CD14-positive monocyte (primary cell): Measurements from ENCODE around the gene PRODH2. TPM values are rescaled to one million over a fixed set of nuclear protein-coding genes. Genes with fewer than 3 reads are reported as not detected.
A peak's percentile ranks its signal among the peaks of the same experiment; 100 is the strongest.

Source experiments
- DNase-seq, 3 donors: peaks; one replicate each; pipeline ENCODE4 v3.0.0-alpha.2; 2011 to 2022
- H2AFZ ChIP-seq: 2 replicates; pipeline ENCODE4 v1.6.0; 2012; ENCODE audit warnings: mild to moderate bottlenecking, low read depth, low read length, inconsistent platforms; ENCODE audit not compliant: insufficient read depth, poor library complexity, severe bottlenecking
- H3K27ac ChIP-seq, 2 donors: 1 replicate in 1 of 2; 2 replicates in 1 of 2; pipeline ENCODE4 v1.5.1; 2012 to 2013; ENCODE audit warnings: low read length in 2 of 2, control low read depth in 1 of 2, inconsistent platforms in 1 of 2, low read depth in 1 of 2, mild to moderate bottlenecking in 1 of 2
- H3K27me3 ChIP-seq, 2 donors: one replicate each; pipeline versions ENCODE4 v1.6.0 to v1.6.1; 2011 to 2013; ENCODE audit warnings: low read length in 2 of 2; ENCODE audit not compliant: control insufficient read depth in 2 of 2, insufficient read depth in 2 of 2
- H3K36me3 ChIP-seq, 2 donors: replicated peaks in 1 of 2; 1 replicate in 1 of 2; 2 replicates in 1 of 2; pipeline versions ENCODE4 v1.5.1 to v1.6.1; 2012 to 2013; ENCODE audit warnings: low read length in 2 of 2, control low read depth in 1 of 2, inconsistent platforms in 1 of 2, mild to moderate bottlenecking in 1 of 2; ENCODE audit not compliant: insufficient read depth in 2 of 2, control insufficient read depth in 1 of 2
- H3K4me1 ChIP-seq, 2 donors: 1 replicate in 1 of 2; 2 replicates in 1 of 2; pipeline versions ENCODE4 v1.5.1 to v1.6.1; 2012 to 2013; ENCODE audit warnings: low read length in 2 of 2, control low read depth in 1 of 2, inconsistent platforms in 1 of 2, mild to moderate bottlenecking in 1 of 2, moderate library complexity in 1 of 2; ENCODE audit not compliant: insufficient read depth in 2 of 2, control insufficient read depth in 1 of 2
- H3K4me2 ChIP-seq: replicated peaks from 2 replicates; pipeline ENCODE3; 2012; ENCODE audit warnings: low read length, moderate library complexity, mild to moderate bottlenecking; ENCODE audit not compliant: poor library complexity, severe bottlenecking; ENCODE audit errors: extremely low read depth
- H3K4me3 ChIP-seq, 3 experiments: fragments of 200-600 bp in 1 of 3; sonication (generic) in 1 of 3; replicated peaks in 1 of 3; 1 replicate in 2 of 3; 2 replicates in 1 of 3; pipeline ENCODE4 v1.5.1; 2011 to 2013; ENCODE audit warnings: low read length in 3 of 3, mild to moderate bottlenecking in 3 of 3, control low read depth in 2 of 3, low read depth in 2 of 3, inconsistent platforms in 1 of 3, moderate library complexity in 1 of 3
- H3K79me2 ChIP-seq: 2 replicates; pipeline ENCODE4 v1.6.0; 2012; ENCODE audit warnings: mild to moderate bottlenecking, control low read depth, inconsistent platforms, low read length, moderate library complexity; ENCODE audit not compliant: insufficient read depth
- H3K9ac ChIP-seq: 2 replicates; pipeline ENCODE4 v1.6.0; 2017; ENCODE audit warnings: low read length, mild to moderate bottlenecking; ENCODE audit not compliant: insufficient read depth, poor library complexity, severe bottlenecking
- H3K9me3 ChIP-seq, 2 donors: replicated peaks in 1 of 2; 1 replicate in 1 of 2; 2 replicates in 1 of 2; pipeline versions ENCODE4 v1.5.1 to v1.6.1; 2012 to 2013; ENCODE audit warnings: low read length in 2 of 2, control low read depth in 1 of 2; ENCODE audit not compliant: control insufficient read depth in 1 of 2, insufficient read depth in 1 of 2
- H4K20me1 ChIP-seq: 2 replicates; pipeline ENCODE4 v1.6.0; 2012; ENCODE audit warnings: mild to moderate bottlenecking, low read length, control low read depth, moderate library complexity; ENCODE audit not compliant: insufficient read depth
- H3K27ac Mint-ChIP-seq, 7 donors: one replicate each; pipeline ENCODE4 v1.8.0; 2020; ENCODE audit warnings: mild to moderate bottlenecking in 7 of 7, mixed read lengths in 7 of 7, moderate library complexity in 6 of 7, inconsistent platforms in 2 of 7
- H3K27me3 Mint-ChIP-seq, 3 donors: one replicate each; pipeline ENCODE4 v1.8.0; 2021 to 2022; ENCODE audit warnings: low read depth in 3 of 3, mild to moderate bottlenecking in 3 of 3, mixed read lengths in 3 of 3, moderate library complexity in 3 of 3, inconsistent platforms in 1 of 3
- H3K36me3 Mint-ChIP-seq, 2 donors: one replicate each; pipeline ENCODE4 v1.8.0; 2020; ENCODE audit warnings: mixed read lengths in 2 of 2, inconsistent platforms in 1 of 2, mild to moderate bottlenecking in 1 of 2
- H3K4me1 Mint-ChIP-seq: one replicate; pipeline ENCODE4 v1.8.0; 2020; ENCODE audit warnings: mild to moderate bottlenecking, mixed read lengths
- H3K4me3 Mint-ChIP-seq, 2 donors: one replicate each; pipeline ENCODE4 v1.8.0; 2020; ENCODE audit warnings: mild to moderate bottlenecking in 2 of 2, mixed read lengths in 2 of 2, moderate library complexity in 1 of 2
- H3K9me3 Mint-ChIP-seq, 7 donors: one replicate each; pipeline ENCODE4 v1.8.0; 2020 to 2022; ENCODE audit warnings: mixed read lengths in 7 of 7, mild to moderate bottlenecking in 6 of 7, moderate library complexity in 6 of 7, inconsistent platforms in 2 of 7
- WGBS: methylation state at CpG from one replicate; pipeline ENCODE4 v1.1.5; 2013; ENCODE audit warnings: missing lambda C conversion rate; ENCODE audit not compliant: insufficient coverage; 5-methylcytosine and 5-hydroxymethylcytosine counted together
- intact Hi-C, 2 donors: fragments of 100-400 bp; cut with micrococcal nuclease; formaldehyde crosslinking; loops; one replicate each; pipeline versions ENCODE4 v1.15.0 to v1.15.1; 2023
- polyA plus RNA-seq, 3 donors: library from polyadenylated mRNA; depleted of rRNA in 1 of 3; unstranded in 2 of 3; stranded (reverse) in 1 of 3; fragments of 300-500 nt in 2 of 3; fragments of >200 nt in 1 of 3; fragmentation: Illumina TruSeq in 2 of 3; gene quantifications; 1 replicate in 2 of 3; 2 replicates in 1 of 3; pipeline ENCODE4 v1.2.3, GENCODE V29; 2012 to 2021
- TF ChIP-seq, protein P1 (sequence below): fragments of 200-600 bp; IDR thresholded peaks from one replicate; pipeline ENCODE4 v1.8.0; 2022; ENCODE audit warnings: antibody characterized with exemption, mild to moderate bottlenecking

The PRODH2 gene
- polyA plus RNA-seq, 3 donors = not detected

DNA sequence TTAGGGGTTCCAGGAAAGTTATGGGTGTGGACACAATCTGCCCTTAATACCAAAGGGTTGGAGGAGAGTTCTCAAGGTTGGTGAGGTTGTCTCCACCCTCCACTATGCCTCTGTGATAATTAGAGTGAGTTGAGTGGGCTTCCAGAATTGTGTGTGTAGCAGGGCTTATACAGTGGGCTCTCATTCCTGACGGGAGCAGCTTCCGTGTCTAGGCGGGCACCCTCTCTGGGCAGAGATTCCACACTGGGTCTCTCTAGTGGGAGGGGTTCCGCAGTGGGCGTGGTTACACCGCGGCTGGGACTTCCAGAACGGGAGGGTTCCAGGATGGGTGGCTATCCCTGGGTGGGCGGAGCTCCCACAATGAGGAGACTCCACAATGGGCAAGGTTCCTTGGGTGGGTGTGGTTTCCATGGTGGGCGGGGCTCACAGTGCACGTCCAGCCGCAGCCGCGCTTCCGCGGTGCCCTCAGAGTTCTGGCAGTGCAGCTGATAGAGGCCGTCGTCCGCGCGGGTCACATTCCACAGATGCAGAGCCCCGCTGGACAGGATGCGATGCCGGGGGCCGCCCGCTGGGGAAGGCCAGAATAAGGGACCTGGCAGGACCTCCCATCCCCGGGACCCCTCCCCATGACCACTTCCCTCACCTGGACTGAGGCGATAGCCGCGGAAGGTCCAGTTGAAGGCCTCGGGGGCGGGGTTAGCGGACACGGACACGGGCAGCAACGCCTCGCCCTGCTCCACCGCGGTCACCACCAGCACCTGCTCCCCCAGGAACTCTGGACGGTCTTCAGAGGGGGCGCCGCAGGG, 31.2 kb upstream of the PRODH2 start:
- Mint-ChIP-seq H3K27me3 (peaks cover 49 to 67% (median 50%) of the 10 kb centered on the region in 3 donors), H3K27ac (peak overlapping the region in 1 of 7 donors; percentile 2)
- H3K9ac ChIP-seq = no peak overlapping the region

DNA sequence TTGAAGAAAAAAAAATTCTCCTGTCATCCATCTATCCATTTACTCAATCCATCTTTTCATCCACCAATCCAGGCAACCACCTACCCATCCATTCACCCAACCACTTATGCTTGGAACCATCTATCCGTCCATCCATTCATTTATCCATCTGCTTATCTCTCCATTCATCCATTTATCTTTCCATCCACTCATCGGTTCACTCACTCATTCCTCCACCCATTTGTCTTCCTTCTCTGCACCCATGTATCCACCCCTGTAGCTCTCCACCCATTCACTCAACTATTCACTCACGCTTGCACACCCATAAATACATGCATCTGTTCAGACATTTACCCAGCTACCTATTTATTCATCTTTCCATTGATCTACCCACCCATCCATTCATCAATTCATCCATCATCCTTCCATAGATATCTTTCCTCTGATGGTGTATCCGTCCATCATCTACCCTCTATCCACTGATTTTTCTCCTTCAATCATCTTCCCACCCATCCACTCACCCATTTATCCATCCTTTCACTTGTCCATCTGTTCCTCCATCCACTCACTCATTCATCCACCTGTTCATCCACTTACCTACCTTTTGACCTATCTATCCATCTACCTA, 30.1 kb upstream of the PRODH2 start:
- Mint-ChIP-seq H3K4me1 (peaks cover 18% of the 10 kb centered on the region), H3K9me3 (peaks cover 0 to 33% (median 18%) of the 10 kb centered on the region in 7 donors), H3K27ac (no peak overlapping the region), H3K36me3 (peaks cover 4 to 5% of the 10 kb centered on the region in 2 donors), H3K27me3 (peaks cover 47 to 57% (median 50%) of the 10 kb centered on the region in 3 donors), H3K4me3 (peak overlapping the region in 1 of 2 donors; percentile 57)
- intact Hi-C loops = no loop called here
- Histone ChIP-seq H3K9ac (no peak overlapping the region), H2AFZ (no peak overlapping the region), H3K4me3 (no peak overlapping the region), H4K20me1 (no peaks in the 10 kb centered on the region), H3K79me2 (no peaks in the 10 kb centered on the region), H3K27ac (no peak overlapping the region), H3K36me3 (no peaks in the 10 kb centered on the region), H3K4me1 (peaks cover 9 to 11% of the 10 kb centered on the region in 2 donors), H3K4me2 (no peak overlapping the region), H3K27me3 (peaks cover 28 to 44% of the 10 kb centered on the region in 2 donors), H3K9me3 (peaks cover 13 to 28% of the 10 kb centered on the region in 2 donors)
- DNase-seq = no peak
- TF ChIP-seq, protein P1, sequence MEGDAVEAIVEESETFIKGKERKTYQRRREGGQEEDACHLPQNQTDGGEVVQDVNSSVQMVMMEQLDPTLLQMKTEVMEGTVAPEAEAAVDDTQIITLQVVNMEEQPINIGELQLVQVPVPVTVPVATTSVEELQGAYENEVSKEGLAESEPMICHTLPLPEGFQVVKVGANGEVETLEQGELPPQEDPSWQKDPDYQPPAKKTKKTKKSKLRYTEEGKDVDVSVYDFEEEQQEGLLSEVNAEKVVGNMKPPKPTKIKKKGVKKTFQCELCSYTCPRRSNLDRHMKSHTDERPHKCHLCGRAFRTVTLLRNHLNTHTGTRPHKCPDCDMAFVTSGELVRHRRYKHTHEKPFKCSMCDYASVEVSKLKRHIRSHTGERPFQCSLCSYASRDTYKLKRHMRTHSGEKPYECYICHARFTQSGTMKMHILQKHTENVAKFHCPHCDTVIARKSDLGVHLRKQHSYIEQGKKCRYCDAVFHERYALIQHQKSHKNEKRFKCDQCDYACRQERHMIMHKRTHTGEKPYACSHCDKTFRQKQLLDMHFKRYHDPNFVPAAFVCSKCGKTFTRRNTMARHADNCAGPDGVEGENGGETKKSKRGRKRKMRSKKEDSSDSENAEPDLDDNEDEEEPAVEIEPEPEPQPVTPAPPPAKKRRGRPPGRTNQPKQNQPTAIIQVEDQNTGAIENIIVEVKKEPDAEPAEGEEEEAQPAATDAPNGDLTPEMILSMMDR = no peak
- WGBS = 95% methylated on average over 4 of the region's 4 CpGs

More for the DNA sequence above, 31.2 kb upstream of the PRODH2 start:
- intact Hi-C loops = no loop called here
- TF ChIP-seq, protein P1 = no peak
- Histone ChIP-seq H3K4me2 (peak overlapping the region; percentile 14), H3K79me2 (no peaks in the 10 kb centered on the region), H3K27me3 (peaks cover 28 to 50% of the 10 kb centered on the region in 2 donors), H2AFZ (peak overlapping the region; percentile 29), H3K27ac (no peak overlapping the region), H3K9me3 (peaks cover 8 to 27% of the 10 kb centered on the region in 2 donors), H3K4me1 (peaks cover 9 to 11% of the 10 kb centered on the region in 2 donors), H4K20me1 (no peaks in the 10 kb centered on the region), H3K36me3 (no peaks in the 10 kb centered on the region), H3K4me3 (no peak overlapping the region)
- H3K4me1 Mint-ChIP-seq = peaks cover 18% of the 10 kb centered on the region
- H3K36me3 Mint-ChIP-seq = peaks cover 4 to 5% of the 10 kb centered on the region in 2 donors
- H3K9me3 Mint-ChIP-seq = peaks cover 0 to 27% (median 18%) of the 10 kb centered on the region in 7 donors
- no peak for DNase-seq
- H3K4me3 Mint-ChIP-seq = peak overlapping the region in 1 of 2 donors; percentile 92
- WGBS = 8% methylated on average over 37 of the region's 42 CpGs
